LNCaP clone FGC (cell line): ENCODE data around the gene ANKRD55.
"Not testable (repeated sequence)": the region's sequence is repeated elsewhere in the genome, so short reads cannot be mapped to it uniquely, and the experiment has no call there.

Experiments
- DNase-seq: peaks from one replicate; pipeline ENCODE4 v3.0.0-alpha.2; 2011; ENCODE audit warnings: low read depth
- H3K4me3 ChIP-seq: 2 replicates; pipeline ENCODE4 v1.5.1; 2011; ENCODE audit warnings: mild to moderate bottlenecking, low read depth, low read length, control low read depth
- CTCF ChIP-seq: IDR thresholded peaks from 2 replicates; pipeline ENCODE4 v1.5.1; 2012; ENCODE audit warnings: mild to moderate bottlenecking; ENCODE audit not compliant: control insufficient read depth, insufficient read depth; ENCODE audit errors: extremely low read depth

ANKRD55 gene

GRCh38 chr5:56088967-56089829 is 143.9 kb downstream of the ANKRD55 start:
- no peak overlapping the region for H3K4me3 ChIP-seq
- no peak for TF ChIP-seq CTCF
- DNase-seq: no peak

GRCh38 chr5:56088431-56088949 is 144.6 kb downstream of the ANKRD55 start:
- DNase-seq: no peak
- no peak overlapping the region for H3K4me3 ChIP-seq
- TF ChIP-seq CTCF: no peak

GRCh38 chr5:56085193-56085592 is 147.9 kb downstream of the ANKRD55 start:
- H3K4me3 ChIP-seq: no peak overlapping the region
- DNase-seq: no peak
- TF ChIP-seq CTCF: no peak

- no peak for DNase-seq
- TF ChIP-seq CTCF: no peak
- no peak overlapping the region for H3K4me3 ChIP-seq
These were observed 149.8 kb downstream of the ANKRD55 start for GRCh38 chr5:56083286-56083854.

GRCh38 chr5:56081053-56081642 is 152.0 kb downstream of the ANKRD55 start:
- not testable (repeated sequence) for H3K4me3 ChIP-seq, DNase-seq

GRCh38 chr5:56080375-56081052 is 152.6 kb downstream of the ANKRD55 start:
- H3K4me3 ChIP-seq: no peak overlapping the region
- no peak for DNase-seq
- no peak for TF ChIP-seq CTCF

- H3K4me3 ChIP-seq, DNase-seq: not testable (repeated sequence)
These were observed 154.0 kb downstream of the ANKRD55 start for GRCh38 chr5:56079157-56079500.
